Activated T-helper 2 cell treated with anti-CD3 and anti-CD28 coated beads, Interferon-gamma antibody, Interleukin-2, Interleukin-4, amounts not matched to agents 10 μg/mL and 5 μg/mL and 100 μg/mL, durations not matched to agents 14 hours and 24 hours and 36 hours (primary cell): Measurements from ENCODE around the gene TMPRSS13. TPM values are rescaled to one million over a fixed set of nuclear protein-coding genes. Genes with fewer than 3 reads are reported as not detected.
A peak's percentile ranks its signal among the peaks of the same experiment; 100 is the strongest.

ENCODE experiments used
- DNase-seq: peaks from one replicate; pipeline ENCODE4 v3.0.0; 2021; ENCODE audit warnings: low spot score
- H3K27ac Mint-ChIP-seq: one replicate; pipeline ENCODE4 v1.8.0; 2021; ENCODE audit warnings: mixed read lengths
- H3K27me3 Mint-ChIP-seq: one replicate; pipeline ENCODE4 v1.8.0; 2021; ENCODE audit warnings: low read depth, mixed read lengths
- H3K36me3 Mint-ChIP-seq: one replicate; pipeline ENCODE4 v1.8.0; 2021; ENCODE audit warnings: low read depth, mixed read lengths
- H3K4me1 Mint-ChIP-seq: one replicate; pipeline ENCODE4 v1.8.0; 2021; ENCODE audit warnings: low read depth, mixed read lengths
- H3K4me3 Mint-ChIP-seq: one replicate; pipeline ENCODE4 v1.8.0; 2021; ENCODE audit warnings: low read depth, mild to moderate bottlenecking, moderate library complexity, mixed read lengths
- H3K9me3 Mint-ChIP-seq: one replicate; pipeline ENCODE4 v1.8.0; 2021; ENCODE audit warnings: mixed read lengths
- intact Hi-C: fragments of 100-400 bp; cut with micrococcal nuclease; formaldehyde crosslinking; loops from one replicate; pipeline ENCODE4 v1.15.1; 2023
- total RNA-seq: library from RNA; stranded (reverse); gene quantifications from 2 replicates; pipeline ENCODE4 v1.2.3, GENCODE V29; 2022

Gene TMPRSS13
- total RNA-seq, 1 donor from 2014 or later, result 5.3 TPM

DNA sequence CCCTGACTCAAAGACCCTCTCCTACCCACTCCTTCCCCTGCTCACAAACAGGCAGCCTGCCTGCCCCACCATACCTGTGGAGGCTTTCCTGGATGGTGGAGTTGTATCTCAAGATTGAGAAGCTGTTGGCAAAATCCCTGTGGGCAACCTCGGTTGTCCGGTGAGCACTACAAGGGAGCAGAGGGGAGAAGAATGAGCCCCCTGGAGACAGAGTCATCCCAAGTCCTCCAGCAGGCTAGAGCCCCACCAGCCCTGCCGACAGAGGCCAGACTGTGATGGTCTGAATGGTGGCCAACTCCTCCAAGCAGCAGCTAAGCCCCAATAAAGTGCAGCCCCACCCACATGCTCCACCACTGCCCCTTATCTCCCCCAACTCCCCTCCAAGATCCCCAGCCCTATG is 17.5 kb downstream of the TMPRSS13 start:
- no peaks in the 10 kb centered on the region for H3K27me3 Mint-ChIP-seq
- H3K4me1 Mint-ChIP-seq, result peaks cover 28% of the 10 kb centered on the region
- DNase-seq, result no peak
- no peak overlapping the region for H3K4me3 Mint-ChIP-seq
- H3K9me3 Mint-ChIP-seq, result no peaks in the 10 kb centered on the region
- no peak overlapping the region for H3K27ac Mint-ChIP-seq
- no peaks in the 10 kb centered on the region for H3K36me3 Mint-ChIP-seq
- intact Hi-C loops, result no loop called here

- Mint-ChIP-seq H3K4me1 (peaks cover 28% of the 10 kb centered on the region), H3K27me3 (no peaks in the 10 kb centered on the region), H3K27ac (no peak overlapping the region), H3K4me3 (no peak overlapping the region), H3K36me3 (no peaks in the 10 kb centered on the region), H3K9me3 (no peaks in the 10 kb centered on the region)
- intact Hi-C loops, result no loop called here
- no peak for DNase-seq
Measured at GRCh38 chr11:117910941-117911655, 18.1 kb downstream of the TMPRSS13 start.

DNA sequence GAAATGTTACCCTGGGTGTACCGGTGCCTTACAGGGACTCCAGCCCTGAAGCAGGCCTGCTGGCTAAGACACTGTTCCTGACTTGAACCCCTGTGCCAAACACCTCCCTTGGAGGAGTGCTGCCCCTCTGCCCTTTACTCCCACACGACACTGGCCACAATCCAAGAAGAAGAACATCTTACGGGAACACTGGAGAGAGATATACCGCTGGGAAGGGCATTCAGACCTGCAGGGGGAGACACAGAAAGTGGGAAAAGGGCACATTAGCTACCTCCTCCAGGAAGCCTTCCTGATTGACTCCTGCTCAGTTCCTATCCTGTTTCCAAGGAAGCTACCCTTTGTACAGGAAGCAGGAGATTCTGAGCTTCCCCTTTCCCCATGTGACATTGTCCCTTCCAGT is 18.7 kb downstream of the TMPRSS13 start:
- intact Hi-C loops, result no loop called here
- no peak overlapping the region for H3K27ac Mint-ChIP-seq

DNA sequence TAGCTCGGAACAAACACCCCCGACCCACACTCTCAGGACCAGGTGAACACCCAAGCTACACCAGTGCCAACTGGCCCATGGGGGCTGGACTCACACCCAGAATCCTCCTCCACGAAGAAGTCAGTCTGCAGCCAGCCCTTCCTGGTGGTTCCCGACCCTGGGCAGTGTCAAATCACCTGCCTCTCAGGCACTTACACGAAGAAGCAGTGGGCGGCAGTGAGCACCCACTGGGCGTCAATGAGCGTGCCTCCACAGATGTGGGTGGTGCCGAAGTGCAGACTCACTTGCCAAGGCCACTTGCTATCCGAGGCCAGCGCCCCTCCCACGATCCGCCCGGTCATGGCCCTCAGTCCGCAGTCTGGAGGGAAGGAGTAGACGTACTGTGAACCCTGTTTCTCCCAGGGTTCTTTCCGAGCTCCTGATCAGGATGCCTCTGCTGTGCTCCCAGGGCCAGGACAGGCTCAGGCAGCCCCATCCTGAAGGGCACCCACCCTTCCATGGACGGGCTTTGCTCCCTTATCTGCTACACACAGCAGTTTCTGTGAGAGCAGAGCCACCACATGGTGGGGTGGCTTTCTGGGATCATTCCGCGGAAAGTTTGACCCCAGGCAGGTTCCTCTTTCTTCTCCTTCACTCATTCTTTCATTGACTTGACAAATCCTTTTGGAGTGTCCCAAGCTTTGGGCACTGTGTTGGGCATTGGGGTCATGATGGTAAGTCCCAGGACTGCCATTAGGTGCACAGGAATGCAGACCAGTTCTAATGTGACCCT is 19.4 kb downstream of the TMPRSS13 start:
- no peaks in the 10 kb centered on the region for H3K9me3 Mint-ChIP-seq
- intact Hi-C loops, result loop anchor here (5.0 kb wide), 2 partner anchors 38 to 78 kb away; partner anchors contain the start of gene IL10RA
- H3K36me3 Mint-ChIP-seq, result no peaks in the 10 kb centered on the region
- H3K27me3 Mint-ChIP-seq, result no peaks in the 10 kb centered on the region
- H3K27ac Mint-ChIP-seq, result no peak overlapping the region
- no peak overlapping the region for H3K4me3 Mint-ChIP-seq
- DNase-seq, result no peak
- H3K4me1 Mint-ChIP-seq, result peaks cover 28% of the 10 kb centered on the region

More for the DNA sequence above, 18.7 kb downstream of the TMPRSS13 start:
- no peaks in the 10 kb centered on the region for H3K36me3 Mint-ChIP-seq
- no peaks in the 10 kb centered on the region for H3K9me3 Mint-ChIP-seq
- no peaks in the 10 kb centered on the region for H3K27me3 Mint-ChIP-seq
- H3K4me1 Mint-ChIP-seq, result peaks cover 28% of the 10 kb centered on the region
- no peak for DNase-seq
- no peak overlapping the region for H3K4me3 Mint-ChIP-seq

GRCh38 chr11:117908959-117909610 is 20.1 kb downstream of the TMPRSS13 start:
- Mint-ChIP-seq H3K27ac (no peak overlapping the region), H3K4me3 (no peak overlapping the region), H3K9me3 (no peaks in the 10 kb centered on the region), H3K36me3 (no peaks in the 10 kb centered on the region), H3K27me3 (no peaks in the 10 kb centered on the region), H3K4me1 (peaks cover 28% of the 10 kb centered on the region)
- intact Hi-C loops, result loop anchor here (5.0 kb wide), 2 partner anchors 38 to 78 kb away; partner anchors contain the start of gene IL10RA
- DNase-seq, result no peak

- DNase-seq, result no peak
Measured at GRCh38 chr11:117908109-117908895, 20.9 kb downstream of the TMPRSS13 start.

GRCh38 chr11:117907276-117908108 is 21.7 kb downstream of the TMPRSS13 start:
- intact Hi-C loops, result loop anchor here (1.0 to 5.0 kb wide), 3 partner anchors 12 to 80 kb away; partner anchors contain the start of gene IL10RA
- Mint-ChIP-seq H3K27me3 (no peaks in the 10 kb centered on the region), H3K4me3 (peak overlapping the region; percentile 71), H3K36me3 (no peaks in the 10 kb centered on the region), H3K9me3 (no peaks in the 10 kb centered on the region), H3K4me1 (peaks cover 24% of the 10 kb centered on the region), H3K27ac (peak overlapping the region; percentile 88)
- peak; percentile 79 for DNase-seq

More at GRCh38 chr11:117908109-117908895, 20.9 kb downstream of the TMPRSS13 start:
- intact Hi-C loops, result loop anchor here (5.0 kb wide), 2 partner anchors 39 to 79 kb away; partner anchors contain the start of gene IL10RA
- Mint-ChIP-seq H3K27me3 (no peaks in the 10 kb centered on the region), H3K27ac (peak overlapping the region; percentile 88), H3K36me3 (no peaks in the 10 kb centered on the region), H3K4me1 (peaks cover 28% of the 10 kb centered on the region), H3K4me3 (peak overlapping the region; percentile 71), H3K9me3 (no peaks in the 10 kb centered on the region)

- H3K27ac Mint-ChIP-seq, result no peak overlapping the region
- no peak for DNase-seq
- intact Hi-C loops, result loop anchor here (1.0 to 5.0 kb wide), 3 partner anchors 13 to 81 kb away; partner anchors contain the start of gene IL10RA
- H3K27me3 Mint-ChIP-seq, result no peaks in the 10 kb centered on the region
- no peak overlapping the region for H3K4me3 Mint-ChIP-seq
- peaks cover 23% of the 10 kb centered on the region for H3K4me1 Mint-ChIP-seq
- no peaks in the 10 kb centered on the region for H3K36me3 Mint-ChIP-seq
- no peaks in the 10 kb centered on the region for H3K9me3 Mint-ChIP-seq
Measured at GRCh38 chr11:117906710-117907109, 22.5 kb downstream of the TMPRSS13 start.

- peak overlapping the region; percentile 31 for H3K27ac Mint-ChIP-seq
- H3K4me3 Mint-ChIP-seq, result no peak overlapping the region
- H3K4me1 Mint-ChIP-seq, result peaks cover 23% of the 10 kb centered on the region
- intact Hi-C loops, result loop anchor here (5.0 kb wide), 2 partner anchors 41 to 81 kb away; partner anchors contain the start of gene IL10RA
- no peaks in the 10 kb centered on the region for H3K27me3 Mint-ChIP-seq
- H3K36me3 Mint-ChIP-seq, result no peaks in the 10 kb centered on the region
- H3K9me3 Mint-ChIP-seq, result no peaks in the 10 kb centered on the region
- DNase-seq, result no peak
Measured at GRCh38 chr11:117906126-117906525, 23.1 kb downstream of the TMPRSS13 start.

DNA sequence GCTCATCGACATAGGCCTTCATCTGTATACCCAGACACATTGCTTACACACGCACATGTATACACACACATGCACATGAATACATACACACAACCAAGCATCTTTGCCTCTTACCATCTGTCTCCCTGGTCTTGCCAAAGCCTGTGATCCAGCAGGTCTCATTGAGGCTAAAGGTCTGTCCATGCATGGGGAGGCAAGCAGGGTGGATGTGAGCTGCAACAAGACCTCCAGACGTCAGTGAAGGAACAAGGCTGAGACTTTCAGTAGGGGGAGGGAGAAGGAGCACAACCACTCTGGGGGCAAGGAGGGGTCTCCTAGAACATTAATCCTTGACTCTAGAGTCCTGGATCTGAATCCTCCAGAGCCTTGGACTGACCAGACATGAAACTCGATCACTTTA is 23.7 kb downstream of the TMPRSS13 start:
- intact Hi-C loops, result loop anchor here (5.0 kb wide), 2 partner anchors 42 to 82 kb away; partner anchors contain the start of gene IL10RA
- no peaks in the 10 kb centered on the region for H3K9me3 Mint-ChIP-seq
- no peak overlapping the region for H3K4me3 Mint-ChIP-seq
- peaks cover 23% of the 10 kb centered on the region for H3K4me1 Mint-ChIP-seq
- no peaks in the 10 kb centered on the region for H3K36me3 Mint-ChIP-seq
- H3K27ac Mint-ChIP-seq, result no peak overlapping the region
- no peaks in the 10 kb centered on the region for H3K27me3 Mint-ChIP-seq
- no peak for DNase-seq
